ENCODE results near the gene PHKB. TPM values are rescaled to one million over a fixed set of nuclear protein-coding genes. Genes with fewer than 3 reads are reported as not detected.

PHKB gene
- polyA plus RNA-seq, 1 donor (not counting 4 experiments of a cell fraction or from before 2014, with no cell fraction given): 71.7 TPM

DNA sequence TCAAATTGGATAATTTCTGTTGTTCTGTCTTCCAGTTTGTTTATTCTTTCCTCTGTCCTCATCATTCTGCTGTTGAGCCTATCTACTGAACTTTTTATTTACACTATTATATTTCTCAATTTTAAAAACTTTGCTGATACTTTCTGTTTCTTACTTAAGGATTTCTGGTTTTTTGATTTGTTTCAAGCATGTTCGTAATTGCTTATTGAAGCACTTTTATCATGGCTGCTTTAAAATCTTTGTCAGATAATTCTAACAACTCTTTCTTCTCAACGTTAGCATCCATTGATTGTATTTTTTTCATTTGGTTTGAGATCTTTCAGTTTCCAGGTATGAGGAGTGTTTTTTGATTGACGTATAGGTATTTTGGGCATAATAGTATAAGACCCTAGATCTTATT, 116.9 kb downstream of the PHKB start:
- DNase-seq (ENCODE audit: low read depth, low spot score) (no peak), FAIRE-seq (no peak)
- Histone ChIP-seq H3K9me3 (ENCODE audit: control insufficient read depth, low read depth, low read length) (no peaks in the 10 kb centered on the region), H3K4me3 (ENCODE audit: control insufficient read depth in 2 of 3, extremely low read depth in 1 of 3, insufficient read depth in 2 of 3, low read depth in 1 of 3, low read length in 3 of 3) (no peak overlapping the region), H3K9ac (ENCODE audit: control insufficient read depth, extremely low read depth, insufficient read depth, low read length) (no peak overlapping the region), H4K20me1 (ENCODE audit: control insufficient read depth, extremely low read depth, insufficient read depth, low read length) (no peaks in the 10 kb centered on the region), H2AFZ (ENCODE audit: control insufficient read depth, low read length) (no peak overlapping the region), H3K27me3 (ENCODE audit: control insufficient read depth, extremely low read depth, insufficient read depth, low read length) (no peaks in the 10 kb centered on the region), H3K4me1 (ENCODE audit: control insufficient read depth, extremely low read depth, insufficient read depth, low read length) (peaks cover 29% of the 10 kb centered on the region), H3K9me1 (ENCODE audit: control insufficient read depth, extremely low read depth, insufficient read depth, low read length) (no peaks in the 10 kb centered on the region), H3K27ac (ENCODE audit: control insufficient read depth, insufficient read depth, low read length) (peak overlapping the region; percentile 47), H3K4me2 (ENCODE audit: control insufficient read depth, extremely low read depth, insufficient read depth, low read depth, low read length) (no peak overlapping the region), H3K36me3 (ENCODE audit: control insufficient read depth in 2 of 2, extremely low read depth in 1 of 2, insufficient read depth in 2 of 2, low read length in 2 of 2) (no peaks in the 10 kb centered on the region), H3K79me2 (ENCODE audit: control insufficient read depth, insufficient read depth, low read length) (no peaks in the 10 kb centered on the region)
- TF ChIP-seq, protein P1, sequence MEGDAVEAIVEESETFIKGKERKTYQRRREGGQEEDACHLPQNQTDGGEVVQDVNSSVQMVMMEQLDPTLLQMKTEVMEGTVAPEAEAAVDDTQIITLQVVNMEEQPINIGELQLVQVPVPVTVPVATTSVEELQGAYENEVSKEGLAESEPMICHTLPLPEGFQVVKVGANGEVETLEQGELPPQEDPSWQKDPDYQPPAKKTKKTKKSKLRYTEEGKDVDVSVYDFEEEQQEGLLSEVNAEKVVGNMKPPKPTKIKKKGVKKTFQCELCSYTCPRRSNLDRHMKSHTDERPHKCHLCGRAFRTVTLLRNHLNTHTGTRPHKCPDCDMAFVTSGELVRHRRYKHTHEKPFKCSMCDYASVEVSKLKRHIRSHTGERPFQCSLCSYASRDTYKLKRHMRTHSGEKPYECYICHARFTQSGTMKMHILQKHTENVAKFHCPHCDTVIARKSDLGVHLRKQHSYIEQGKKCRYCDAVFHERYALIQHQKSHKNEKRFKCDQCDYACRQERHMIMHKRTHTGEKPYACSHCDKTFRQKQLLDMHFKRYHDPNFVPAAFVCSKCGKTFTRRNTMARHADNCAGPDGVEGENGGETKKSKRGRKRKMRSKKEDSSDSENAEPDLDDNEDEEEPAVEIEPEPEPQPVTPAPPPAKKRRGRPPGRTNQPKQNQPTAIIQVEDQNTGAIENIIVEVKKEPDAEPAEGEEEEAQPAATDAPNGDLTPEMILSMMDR (optimal IDR thresholded peaks at IDR 0.05 in 1 of 3, IDR thresholded peaks at IDR 0.05 in 1 of 3, conservative IDR thresholded peaks at IDR 0.05 in 1 of 3; ENCODE audit: extremely low read depth in 1 of 3, insufficient read depth in 2 of 3, low read length in 3 of 3): no peak
- no peak for TF ChIP-seq EZH2 (IDR thresholded peaks at IDR 0.05; ENCODE audit: low read length)
- dilution Hi-C loops (cut with MboI; ENCODE audit: extremely low pct_ligation_motif_present, low sequenced_read_pairs): no loop called here

DNA sequence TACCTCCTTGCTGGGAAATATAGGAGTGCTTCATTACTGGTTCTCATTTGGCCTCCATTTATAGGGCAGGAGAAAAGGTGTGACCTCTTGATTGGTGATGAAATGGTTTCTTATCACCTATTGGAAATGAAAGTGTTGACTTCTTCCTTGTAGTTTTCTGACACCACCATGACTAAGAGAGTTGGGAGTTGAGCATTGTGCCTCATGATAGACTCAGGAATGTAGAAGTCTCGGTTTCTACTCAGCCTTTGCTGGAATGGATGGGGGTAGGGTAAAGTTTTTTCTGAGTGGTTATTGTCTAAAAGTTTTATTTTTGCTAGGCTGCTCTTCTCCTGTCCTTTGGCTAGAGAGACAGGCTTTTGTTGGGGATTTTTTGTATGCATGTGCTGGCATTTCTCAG, 117.4 kb downstream of the PHKB start:
- dilution Hi-C loops (cut with MboI; ENCODE audit: extremely low pct_ligation_motif_present, low sequenced_read_pairs): no loop called here
- peak; percentile 49 for FAIRE-seq
- peak overlapping the region; percentile 54 for H3K27ac ChIP-seq (ENCODE audit: control insufficient read depth, insufficient read depth, low read length)

More for the DNA sequence above, 117.4 kb downstream of the PHKB start:
- peak overlapping the region; percentile 27 for H3K4me2 ChIP-seq (ENCODE audit: control insufficient read depth, extremely low read depth, insufficient read depth, low read depth, low read length)
- no peak overlapping the region for H2AFZ ChIP-seq (ENCODE audit: control insufficient read depth, low read length)
- H3K4me1 ChIP-seq (ENCODE audit: control insufficient read depth, extremely low read depth, insufficient read depth, low read length): peaks cover 26% of the 10 kb centered on the region
- H3K9me1 ChIP-seq (ENCODE audit: control insufficient read depth, extremely low read depth, insufficient read depth, low read length): no peaks in the 10 kb centered on the region
- no peaks in the 10 kb centered on the region for H3K27me3 ChIP-seq (ENCODE audit: control insufficient read depth, extremely low read depth, insufficient read depth, low read length)
- no peaks in the 10 kb centered on the region for H3K79me2 ChIP-seq (ENCODE audit: control insufficient read depth, insufficient read depth, low read length)
- H4K20me1 ChIP-seq (ENCODE audit: control insufficient read depth, extremely low read depth, insufficient read depth, low read length): no peaks in the 10 kb centered on the region
- H3K9ac ChIP-seq (ENCODE audit: control insufficient read depth, extremely low read depth, insufficient read depth, low read length): no peak overlapping the region
- no peaks in the 10 kb centered on the region for H3K36me3 ChIP-seq (ENCODE audit: control insufficient read depth in 2 of 2, extremely low read depth in 1 of 2, insufficient read depth in 2 of 2, low read length in 2 of 2)
- no peak for DNase-seq (ENCODE audit: low read depth, low spot score)
- H3K4me3 ChIP-seq (ENCODE audit: control insufficient read depth in 2 of 3, extremely low read depth in 1 of 3, insufficient read depth in 2 of 3, low read depth in 1 of 3, low read length in 3 of 3): no peak overlapping the region
- H3K9me3 ChIP-seq (ENCODE audit: control insufficient read depth, low read depth, low read length): no peaks in the 10 kb centered on the region
- TF ChIP-seq, protein P1 (optimal IDR thresholded peaks at IDR 0.05 in 1 of 3, IDR thresholded peaks at IDR 0.05 in 1 of 3, conservative IDR thresholded peaks at IDR 0.05 in 1 of 3; ENCODE audit: extremely low read depth in 1 of 3, insufficient read depth in 2 of 3, low read length in 3 of 3): no peak
- no peak for TF ChIP-seq EZH2 (IDR thresholded peaks at IDR 0.05; ENCODE audit: low read length)
